ENCODE data around the gene DLEU7. TPM values are rescaled to one million over a fixed set of nuclear protein-coding genes. Genes with fewer than 3 reads are reported as not detected.

Gene DLEU7
- total and polyA plus RNA-seq, 2 of the 8 experiments (the other 6 are each of a cell fraction or from before 2014, with no cell fraction given): 4.9 to 5.2 TPM

DNA sequence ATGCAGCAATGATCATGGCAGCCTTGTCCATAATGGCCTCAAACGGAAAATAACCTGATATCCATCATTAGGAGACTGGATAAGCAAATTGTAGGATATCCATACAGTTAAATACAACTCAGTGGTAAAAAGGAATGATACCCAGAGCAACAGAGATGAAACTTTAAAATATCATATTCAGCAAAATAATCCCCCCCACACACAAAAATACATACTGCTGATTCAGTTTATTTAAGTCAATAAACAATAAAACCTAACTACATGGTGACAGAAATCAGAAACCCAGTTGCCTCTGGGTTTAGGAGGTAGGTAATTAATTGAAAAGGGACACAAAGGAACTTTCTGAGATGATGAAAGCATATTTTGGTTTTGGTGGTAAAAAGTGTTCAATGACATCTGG lies 27.9 kb upstream of the DLEU7 start (continued):
- TF ChIP-seq, protein P1, sequence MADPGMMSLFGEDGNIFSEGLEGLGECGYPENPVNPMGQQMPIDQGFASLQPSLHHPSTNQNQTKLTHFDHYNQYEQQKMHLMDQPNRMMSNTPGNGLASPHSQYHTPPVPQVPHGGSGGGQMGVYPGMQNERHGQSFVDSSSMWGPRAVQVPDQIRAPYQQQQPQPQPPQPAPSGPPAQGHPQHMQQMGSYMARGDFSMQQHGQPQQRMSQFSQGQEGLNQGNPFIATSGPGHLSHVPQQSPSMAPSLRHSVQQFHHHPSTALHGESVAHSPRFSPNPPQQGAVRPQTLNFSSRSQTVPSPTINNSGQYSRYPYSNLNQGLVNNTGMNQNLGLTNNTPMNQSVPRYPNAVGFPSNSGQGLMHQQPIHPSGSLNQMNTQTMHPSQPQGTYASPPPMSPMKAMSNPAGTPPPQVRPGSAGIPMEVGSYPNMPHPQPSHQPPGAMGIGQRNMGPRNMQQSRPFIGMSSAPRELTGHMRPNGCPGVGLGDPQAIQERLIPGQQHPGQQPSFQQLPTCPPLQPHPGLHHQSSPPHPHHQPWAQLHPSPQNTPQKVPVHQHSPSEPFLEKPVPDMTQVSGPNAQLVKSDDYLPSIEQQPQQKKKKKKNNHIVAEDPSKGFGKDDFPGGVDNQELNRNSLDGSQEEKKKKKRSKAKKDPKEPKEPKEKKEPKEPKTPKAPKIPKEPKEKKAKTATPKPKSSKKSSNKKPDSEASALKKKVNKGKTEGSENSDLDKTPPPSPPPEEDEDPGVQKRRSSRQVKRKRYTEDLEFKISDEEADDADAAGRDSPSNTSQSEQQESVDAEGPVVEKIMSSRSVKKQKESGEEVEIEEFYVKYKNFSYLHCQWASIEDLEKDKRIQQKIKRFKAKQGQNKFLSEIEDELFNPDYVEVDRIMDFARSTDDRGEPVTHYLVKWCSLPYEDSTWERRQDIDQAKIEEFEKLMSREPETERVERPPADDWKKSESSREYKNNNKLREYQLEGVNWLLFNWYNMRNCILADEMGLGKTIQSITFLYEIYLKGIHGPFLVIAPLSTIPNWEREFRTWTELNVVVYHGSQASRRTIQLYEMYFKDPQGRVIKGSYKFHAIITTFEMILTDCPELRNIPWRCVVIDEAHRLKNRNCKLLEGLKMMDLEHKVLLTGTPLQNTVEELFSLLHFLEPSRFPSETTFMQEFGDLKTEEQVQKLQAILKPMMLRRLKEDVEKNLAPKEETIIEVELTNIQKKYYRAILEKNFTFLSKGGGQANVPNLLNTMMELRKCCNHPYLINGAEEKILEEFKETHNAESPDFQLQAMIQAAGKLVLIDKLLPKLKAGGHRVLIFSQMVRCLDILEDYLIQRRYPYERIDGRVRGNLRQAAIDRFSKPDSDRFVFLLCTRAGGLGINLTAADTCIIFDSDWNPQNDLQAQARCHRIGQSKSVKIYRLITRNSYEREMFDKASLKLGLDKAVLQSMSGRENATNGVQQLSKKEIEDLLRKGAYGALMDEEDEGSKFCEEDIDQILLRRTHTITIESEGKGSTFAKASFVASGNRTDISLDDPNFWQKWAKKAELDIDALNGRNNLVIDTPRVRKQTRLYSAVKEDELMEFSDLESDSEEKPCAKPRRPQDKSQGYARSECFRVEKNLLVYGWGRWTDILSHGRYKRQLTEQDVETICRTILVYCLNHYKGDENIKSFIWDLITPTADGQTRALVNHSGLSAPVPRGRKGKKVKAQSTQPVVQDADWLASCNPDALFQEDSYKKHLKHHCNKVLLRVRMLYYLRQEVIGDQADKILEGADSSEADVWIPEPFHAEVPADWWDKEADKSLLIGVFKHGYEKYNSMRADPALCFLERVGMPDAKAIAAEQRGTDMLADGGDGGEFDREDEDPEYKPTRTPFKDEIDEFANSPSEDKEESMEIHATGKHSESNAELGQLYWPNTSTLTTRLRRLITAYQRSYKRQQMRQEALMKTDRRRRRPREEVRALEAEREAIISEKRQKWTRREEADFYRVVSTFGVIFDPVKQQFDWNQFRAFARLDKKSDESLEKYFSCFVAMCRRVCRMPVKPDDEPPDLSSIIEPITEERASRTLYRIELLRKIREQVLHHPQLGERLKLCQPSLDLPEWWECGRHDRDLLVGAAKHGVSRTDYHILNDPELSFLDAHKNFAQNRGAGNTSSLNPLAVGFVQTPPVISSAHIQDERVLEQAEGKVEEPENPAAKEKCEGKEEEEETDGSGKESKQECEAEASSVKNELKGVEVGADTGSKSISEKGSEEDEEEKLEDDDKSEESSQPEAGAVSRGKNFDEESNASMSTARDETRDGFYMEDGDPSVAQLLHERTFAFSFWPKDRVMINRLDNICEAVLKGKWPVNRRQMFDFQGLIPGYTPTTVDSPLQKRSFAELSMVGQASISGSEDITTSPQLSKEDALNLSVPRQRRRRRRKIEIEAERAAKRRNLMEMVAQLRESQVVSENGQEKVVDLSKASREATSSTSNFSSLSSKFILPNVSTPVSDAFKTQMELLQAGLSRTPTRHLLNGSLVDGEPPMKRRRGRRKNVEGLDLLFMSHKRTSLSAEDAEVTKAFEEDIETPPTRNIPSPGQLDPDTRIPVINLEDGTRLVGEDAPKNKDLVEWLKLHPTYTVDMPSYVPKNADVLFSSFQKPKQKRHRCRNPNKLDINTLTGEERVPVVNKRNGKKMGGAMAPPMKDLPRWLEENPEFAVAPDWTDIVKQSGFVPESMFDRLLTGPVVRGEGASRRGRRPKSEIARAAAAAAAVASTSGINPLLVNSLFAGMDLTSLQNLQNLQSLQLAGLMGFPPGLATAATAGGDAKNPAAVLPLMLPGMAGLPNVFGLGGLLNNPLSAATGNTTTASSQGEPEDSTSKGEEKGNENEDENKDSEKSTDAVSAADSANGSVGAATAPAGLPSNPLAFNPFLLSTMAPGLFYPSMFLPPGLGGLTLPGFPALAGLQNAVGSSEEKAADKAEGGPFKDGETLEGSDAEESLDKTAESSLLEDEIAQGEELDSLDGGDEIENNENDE (IDR thresholded peaks at IDR 0.05; ENCODE audit: insufficient replicate concordance, low read length): no peak
- TF ChIP-seq RAD21 (IDR thresholded peaks at IDR 0.05 in 1 of 2, conservative IDR thresholded peaks at IDR 0.05 in 1 of 2; ENCODE audit: low read depth in 2 of 2, low read length in 2 of 2): no peak
- no peak for TF ChIP-seq CHD1 (IDR thresholded peaks at IDR 0.05; ENCODE audit: low read depth, low read length)
- TF ChIP-seq NRF1 (IDR thresholded peaks at IDR 0.05; ENCODE audit: low read depth, low read length): no peak
- TF ChIP-seq TAF1 (IDR thresholded peaks at IDR 0.05; ENCODE audit: low read depth, low read length): no peak

Data from H1 (cell line).